Fibroblast of the conjunctiva (primary cell): ENCODE measurements around the gene COL9A2.
A peak's percentile ranks its signal among the peaks of the same experiment; 100 is the strongest.

Experiments used
- DNase-seq: peaks from one replicate; pipeline ENCODE4 v3.0.0-alpha.2; 2010; ENCODE audit warnings: low read depth

COL9A2 gene

GRCh38 chr1:40257688-40258444, 59.2 kb downstream of the COL9A2 start, which contains the start of gene ZMPSTE24:
Gene ZMPSTE24 (plus strand): TSS chr1:40258236. CDS start chr1:40258272, 36 bp downstream.
- peak; percentile 93 for DNase-seq

- DNase-seq: no peak
These were observed 59.8 kb downstream of the COL9A2 start for GRCh38 chr1:40257313-40257687.

GRCh38 chr1:40256401-40257084, 60.5 kb downstream of the COL9A2 start:
- DNase-seq: no peak

GRCh38 chr1:40255231-40255630, 61.9 kb downstream of the COL9A2 start:
- no peak for DNase-seq

- no peak for DNase-seq
These were observed 64.5 kb downstream of the COL9A2 start for GRCh38 chr1:40252601-40253000.

- DNase-seq: no peak
These were observed 65.6 kb downstream of the COL9A2 start for GRCh38 chr1:40251456-40251855.
